Upper lobe of left lung (tissue), 4 donors: ENCODE data around the gene ZC2HC1B.

ENCODE experiments used
- EP300 ChIP-seq, 4 donors: sonication (generic); formaldehyde crosslinking; IDR thresholded peaks; one replicate each; pipeline ENCODE4 v1.5.1; 2017; ENCODE audit warnings: antibody characterized with exemption in 4 of 4, control low read depth in 2 of 4
- POLR2A ChIP-seq, 4 donors: fragments of 450-650 bp; IDR thresholded peaks; one replicate each; pipeline ENCODE4 v1.5.1; 2016 to 2017; ENCODE audit warnings: antibody characterized with exemption in 4 of 4, mild to moderate bottlenecking in 2 of 4
- POLR2AphosphoS5 ChIP-seq, 2 donors: sonication (generic); formaldehyde crosslinking; IDR thresholded peaks; one replicate each; pipeline ENCODE4 v1.5.1; 2017; ENCODE audit warnings: antibody characterized with exemption in 2 of 2
- TF ChIP-seq, protein P1 (sequence below), 6 experiments: fragments of 450-650 bp in 4 of 6; fragments of 200-600 bp in 2 of 6; sonication (generic) in 2 of 6; IDR thresholded peaks; one replicate each; pipeline ENCODE4 v1.5.1; 2016 to 2019; ENCODE audit warnings: antibody characterized with exemption in 6 of 6

DNA sequence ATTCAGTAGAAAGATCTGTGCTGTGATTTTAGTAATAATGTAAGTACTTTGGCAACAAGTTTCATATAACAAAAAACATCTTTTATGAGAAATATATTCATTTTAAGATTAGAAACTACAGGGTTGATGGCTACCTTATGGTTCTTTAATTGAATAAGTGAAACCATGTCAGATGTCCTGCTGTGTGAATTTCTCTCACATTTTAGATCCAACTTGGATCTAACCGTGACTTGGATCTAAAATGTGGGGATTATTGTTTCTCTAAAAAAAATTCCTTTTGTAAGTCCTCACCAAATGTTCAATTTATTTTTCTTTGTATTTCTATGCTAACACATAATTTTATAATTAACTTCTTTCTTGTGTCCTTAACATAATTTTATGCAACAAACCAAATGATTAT lies 30.4 kb downstream of the ZC2HC1B start:
- TF ChIP-seq, protein P1, sequence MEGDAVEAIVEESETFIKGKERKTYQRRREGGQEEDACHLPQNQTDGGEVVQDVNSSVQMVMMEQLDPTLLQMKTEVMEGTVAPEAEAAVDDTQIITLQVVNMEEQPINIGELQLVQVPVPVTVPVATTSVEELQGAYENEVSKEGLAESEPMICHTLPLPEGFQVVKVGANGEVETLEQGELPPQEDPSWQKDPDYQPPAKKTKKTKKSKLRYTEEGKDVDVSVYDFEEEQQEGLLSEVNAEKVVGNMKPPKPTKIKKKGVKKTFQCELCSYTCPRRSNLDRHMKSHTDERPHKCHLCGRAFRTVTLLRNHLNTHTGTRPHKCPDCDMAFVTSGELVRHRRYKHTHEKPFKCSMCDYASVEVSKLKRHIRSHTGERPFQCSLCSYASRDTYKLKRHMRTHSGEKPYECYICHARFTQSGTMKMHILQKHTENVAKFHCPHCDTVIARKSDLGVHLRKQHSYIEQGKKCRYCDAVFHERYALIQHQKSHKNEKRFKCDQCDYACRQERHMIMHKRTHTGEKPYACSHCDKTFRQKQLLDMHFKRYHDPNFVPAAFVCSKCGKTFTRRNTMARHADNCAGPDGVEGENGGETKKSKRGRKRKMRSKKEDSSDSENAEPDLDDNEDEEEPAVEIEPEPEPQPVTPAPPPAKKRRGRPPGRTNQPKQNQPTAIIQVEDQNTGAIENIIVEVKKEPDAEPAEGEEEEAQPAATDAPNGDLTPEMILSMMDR (IDR thresholded peaks at IDR 0.05): no peak
- no peak for TF ChIP-seq POLR2A (IDR thresholded peaks at IDR 0.05)
- no peak for TF ChIP-seq POLR2AphosphoS5 (IDR thresholded peaks at IDR 0.05)
- TF ChIP-seq EP300 (IDR thresholded peaks at IDR 0.05): no peak
